Mesenchymal stem cell (in vitro differentiated cells and primary cell): Measurements from ENCODE around the gene BRME1.
A peak's percentile ranks its signal among the peaks of the same experiment; 100 is the strongest.

ENCODE experiments used
- DNase-seq: peaks from one replicate; pipeline ENCODE4 v3.0.0-alpha.2; 2013
- H2AFZ ChIP-seq: one replicate; pipeline ENCODE4 v1.6.1; 2013; ENCODE audit warnings: low read depth, mild to moderate bottlenecking, control low read depth, inconsistent platforms, low read length, moderate library complexity
- H2AK5ac ChIP-seq: 2 replicates; pipeline ENCODE4 v1.6.1; 2013; ENCODE audit warnings: low read length, moderate library complexity, mild to moderate bottlenecking, inconsistent platforms; ENCODE audit not compliant: severe bottlenecking
- H2BK120ac ChIP-seq: one replicate; pipeline ENCODE4 v1.6.1; 2013; ENCODE audit warnings: low read depth, mild to moderate bottlenecking, inconsistent platforms, low read length, moderate library complexity
- H2BK12ac ChIP-seq, 2 experiments: one replicate each; pipeline ENCODE4 v1.6.1; 2013; ENCODE audit warnings: inconsistent platforms in 2 of 2, low read length in 2 of 2, mild to moderate bottlenecking in 2 of 2, moderate library complexity in 2 of 2, control low read depth in 1 of 2
- H2BK15ac ChIP-seq: one replicate; pipeline ENCODE4 v1.6.1; 2013; ENCODE audit warnings: mild to moderate bottlenecking, low read depth, inconsistent platforms; ENCODE audit not compliant: poor library complexity, severe bottlenecking
- H2BK5ac ChIP-seq: 2 replicates; pipeline ENCODE4 v1.6.1; 2013; ENCODE audit warnings: low read depth, mild to moderate bottlenecking, low read length, control low read depth, inconsistent platforms; ENCODE audit not compliant: poor library complexity, severe bottlenecking
- H3K14ac ChIP-seq, 2 experiments: one replicate each; pipeline ENCODE4 v1.6.1; 2013; ENCODE audit warnings: inconsistent platforms in 2 of 2, low read length in 2 of 2, control low read depth in 1 of 2, mild to moderate bottlenecking in 1 of 2, moderate library complexity in 1 of 2
- H3K18ac ChIP-seq, 2 experiments: one replicate each; pipeline ENCODE4 v1.6.1; 2013; ENCODE audit warnings: inconsistent platforms in 2 of 2, low read length in 2 of 2, control low read depth in 1 of 2, low read depth in 1 of 2, mild to moderate bottlenecking in 1 of 2
- H3K23ac ChIP-seq, 2 experiments: one replicate each; pipeline ENCODE4 v1.6.1; 2013; ENCODE audit warnings: inconsistent platforms in 2 of 2, low read length in 2 of 2, mild to moderate bottlenecking in 2 of 2, moderate library complexity in 2 of 2, control low read depth in 1 of 2
- H3K27ac ChIP-seq: 2 replicates; pipeline ENCODE4 v1.5.1; 2013; ENCODE audit warnings: mild to moderate bottlenecking, moderate library complexity, low read length, control low read depth, inconsistent platforms; ENCODE audit not compliant: poor library complexity, severe bottlenecking
- H3K27me3 ChIP-seq, 2 experiments: 2 replicates each; pipeline versions ENCODE4 v1.6.1 to v1.7.0; 2013; ENCODE audit warnings: low read length in 2 of 2, mild to moderate bottlenecking in 2 of 2, moderate library complexity in 2 of 2, control low read depth in 1 of 2, inconsistent platforms in 1 of 2; ENCODE audit not compliant: control insufficient read depth in 1 of 2, insufficient read depth in 1 of 2
- H3K36me3 ChIP-seq, 2 experiments: 2 replicates each; pipeline versions ENCODE4 v1.6.1 to v1.7.0; 2013; ENCODE audit warnings: low read length in 2 of 2, control low read depth in 1 of 2, inconsistent platforms in 1 of 2, low read depth in 1 of 2, mild to moderate bottlenecking in 1 of 2; ENCODE audit not compliant: insufficient read depth in 2 of 2, control insufficient read depth in 1 of 2
- H3K4ac ChIP-seq, 2 experiments: one replicate each; pipeline ENCODE4 v1.6.1; 2013; ENCODE audit warnings: inconsistent platforms in 2 of 2, low read length in 2 of 2, mild to moderate bottlenecking in 2 of 2, moderate library complexity in 2 of 2, control low read depth in 1 of 2, low read depth in 1 of 2
- H3K4me1 ChIP-seq: 2 replicates; pipeline ENCODE4 v1.6.1; 2013; ENCODE audit warnings: low read depth, low read length, control low read depth; ENCODE audit not compliant: control insufficient read depth, insufficient read depth
- H3K4me2 ChIP-seq: 2 replicates; pipeline ENCODE4 v1.6.1; 2013; ENCODE audit warnings: low read length, mild to moderate bottlenecking, inconsistent platforms; ENCODE audit not compliant: poor library complexity, severe bottlenecking
- H3K4me3 ChIP-seq, 2 experiments: 2 replicates each; pipeline versions ENCODE4 v1.5.1 to v1.7.0; 2013; ENCODE audit warnings: low read length in 2 of 2, mild to moderate bottlenecking in 2 of 2, control low read depth in 1 of 2, low read depth in 1 of 2; ENCODE audit not compliant: insufficient read depth in 1 of 2
- H3K79me1 ChIP-seq: replicated peaks from 2 replicates; pipeline ENCODE4 v1.6.1; 2013; ENCODE audit warnings: mild to moderate bottlenecking, control low read depth, low read length, inconsistent platforms; ENCODE audit not compliant: poor library complexity, severe bottlenecking
- H3K9ac ChIP-seq: 2 replicates; pipeline ENCODE4 v1.7.0; 2013; ENCODE audit warnings: mild to moderate bottlenecking, low read length, moderate library complexity
- H3K9me3 ChIP-seq: 2 replicates; pipeline ENCODE4 v1.7.0; 2013; ENCODE audit warnings: mild to moderate bottlenecking, low read length; ENCODE audit not compliant: control insufficient read depth
- H4K8ac ChIP-seq: one replicate; pipeline ENCODE4 v1.6.1; 2013; ENCODE audit warnings: inconsistent platforms, mild to moderate bottlenecking, low read length, moderate library complexity
- H4K91ac ChIP-seq: one replicate; pipeline ENCODE4 v1.6.1; 2013; ENCODE audit warnings: mild to moderate bottlenecking, low read length, inconsistent platforms
- WGBS: methylation state at CpG from one replicate; pipeline ENCODE4 v1.1.7; 2013; ENCODE audit warnings: mixed read lengths; 5-methylcytosine and 5-hydroxymethylcytosine counted together

The BRME1 gene

DNA sequence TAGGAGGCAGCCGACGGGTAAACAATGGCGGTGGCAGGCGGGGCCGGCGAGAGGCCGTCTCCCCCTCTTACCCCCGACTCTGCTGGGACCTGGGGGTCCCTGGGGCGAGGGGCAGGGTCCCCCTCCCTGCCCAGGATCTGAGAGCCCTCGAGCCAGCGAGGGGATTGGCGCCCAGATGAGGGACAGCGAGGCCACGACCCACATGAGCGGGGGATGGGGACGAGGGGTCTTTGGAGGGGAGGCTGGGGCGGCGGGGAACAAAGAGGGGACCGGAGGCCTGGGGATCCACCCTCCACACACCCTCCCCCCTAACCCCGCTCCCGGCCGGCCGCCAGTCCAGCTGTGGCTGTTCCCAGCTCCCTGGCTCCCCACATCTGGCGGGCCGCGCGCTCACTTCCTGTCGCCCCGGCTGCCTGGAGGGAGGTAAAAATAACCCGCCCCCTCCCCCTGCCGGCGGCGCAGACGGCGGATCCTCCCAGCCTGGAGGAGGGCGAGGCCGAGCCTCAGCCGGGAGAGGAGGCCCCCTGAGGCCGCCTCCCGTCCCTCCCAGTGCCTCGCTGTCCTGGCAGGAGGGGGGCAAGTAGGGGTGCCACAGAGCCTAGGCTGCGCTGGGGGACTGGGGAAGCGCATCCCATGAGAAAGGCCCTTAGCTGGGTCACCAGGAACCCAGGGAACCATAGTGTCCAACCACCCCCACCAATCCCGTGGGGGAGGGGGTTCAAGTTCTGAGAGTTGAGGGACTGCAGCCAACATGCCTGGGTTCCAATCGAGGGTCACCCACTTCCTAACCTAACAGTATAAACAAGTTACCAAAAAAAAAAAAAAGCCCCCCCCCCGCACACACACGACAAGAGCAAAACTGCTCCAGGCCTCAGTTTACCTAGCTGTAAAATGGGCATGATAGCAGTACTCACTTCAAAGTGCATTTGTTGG lies 58.2 kb downstream of the BRME1 start:
- peak overlapping the region; percentile 94 for H2AK5ac ChIP-seq
- H3K4me1 ChIP-seq, result peaks cover 59% of the 10 kb centered on the region
- peak overlapping the region; percentile 60 to 76 for H3K4me3 ChIP-seq
- peak overlapping the region; percentile 94 for H2BK15ac ChIP-seq
- H3K4me2 ChIP-seq, result peak overlapping the region; percentile 84
- DNase-seq, result peak; percentile 97
- H2BK5ac ChIP-seq, result peak overlapping the region; percentile 100
- H2AFZ ChIP-seq, result peak overlapping the region; percentile 21
- H2BK120ac ChIP-seq, result peak overlapping the region; percentile 100
- H3K79me1 ChIP-seq, result peaks cover 5% of the 10 kb centered on the region
- under 1% methylated on average over 25 of the region's 47 CpGs for WGBS
- H2BK12ac ChIP-seq, result peak overlapping the region; percentile 100
- peak overlapping the region; percentile 100 for H4K91ac ChIP-seq
- no peaks in the 10 kb centered on the region for H3K27me3 ChIP-seq
- H3K9ac ChIP-seq, result peak overlapping the region; percentile 99
- peak overlapping the region in 1 of 2 experiments; percentile 98 for H3K23ac ChIP-seq
- H3K18ac ChIP-seq, result peak overlapping the region; percentile 85 to 99
- peak overlapping the region in 1 of 2 experiments; percentile 94 for H3K14ac ChIP-seq
- H3K36me3 ChIP-seq, result no peaks in the 10 kb centered on the region
- H3K4ac ChIP-seq, result peak overlapping the region; percentile 97 to 100
- H3K9me3 ChIP-seq, result no peaks in the 10 kb centered on the region
- H4K8ac ChIP-seq, result peak overlapping the region; percentile 100
- peak overlapping the region; percentile 99 for H3K27ac ChIP-seq

GRCh38 chr19:13846557-13847406 lies 59.1 kb downstream of the BRME1 start:
- H4K8ac ChIP-seq, result peak overlapping the region; percentile 100
- H3K9me3 ChIP-seq, result no peaks in the 10 kb centered on the region
- H3K4ac ChIP-seq, result peak overlapping the region; percentile 97 to 100
- H3K23ac ChIP-seq, result peak overlapping the region in 1 of 2 experiments; percentile 47
- peak overlapping the region; percentile 100 for H2BK120ac ChIP-seq
- peaks cover 5% of the 10 kb centered on the region for H3K79me1 ChIP-seq
- peak overlapping the region; percentile 99 for H3K9ac ChIP-seq
- 1% methylated on average over 23 of the region's 23 CpGs for WGBS
- H2BK15ac ChIP-seq, result peak overlapping the region; percentile 94
- peak overlapping the region; percentile 100 for H4K91ac ChIP-seq
- H2BK5ac ChIP-seq, result peak overlapping the region; percentile 100
- H3K27me3 ChIP-seq, result no peaks in the 10 kb centered on the region
- peak overlapping the region in 1 of 2 experiments; percentile 76 for H3K4me3 ChIP-seq
- H3K4me2 ChIP-seq, result peak overlapping the region; percentile 84
- peaks cover 53% of the 10 kb centered on the region for H3K4me1 ChIP-seq
- no peaks in the 10 kb centered on the region for H3K36me3 ChIP-seq
- H2AK5ac ChIP-seq, result peak overlapping the region; percentile 98
- H2BK12ac ChIP-seq, result peak overlapping the region; percentile 98 to 100
- DNase-seq, result peak; percentile 99
- H3K18ac ChIP-seq, result peak overlapping the region; percentile 85 to 99
- peak overlapping the region in 1 of 2 experiments; percentile 74 for H3K14ac ChIP-seq
- peak overlapping the region; percentile 99 for H3K27ac ChIP-seq
- peak overlapping the region; percentile 36 for H2AFZ ChIP-seq

- WGBS, result 84% methylated on average over 7 of the region's 7 CpGs
- Histone ChIP-seq H3K27ac (no peak overlapping the region), H2AFZ (no peak overlapping the region), H4K8ac (no peak overlapping the region), H3K18ac (peak overlapping the region in 1 of 2 experiments; percentile 95), H3K79me1 (peaks cover 4% of the 10 kb centered on the region), H3K36me3 (peaks cover 0 to 15% of the 10 kb centered on the region in 2 experiments), H2BK120ac (peak overlapping the region; percentile 100), H2BK15ac (peak overlapping the region; percentile 29), H2AK5ac (peak overlapping the region; percentile 25), H3K9me3 (no peaks in the 10 kb centered on the region), H3K4me3 (no peak overlapping the region), H3K9ac (peak overlapping the region; percentile 97), H3K4me1 (peaks cover 44% of the 10 kb centered on the region), H3K27me3 (no peaks in the 10 kb centered on the region), H3K23ac (no peak overlapping the region), H3K14ac (no peak overlapping the region), H2BK12ac (peak overlapping the region; percentile 29 to 99), H3K4ac (peak overlapping the region; percentile 10 to 75), H4K91ac (peak overlapping the region; percentile 30), H2BK5ac (no peak overlapping the region), H3K4me2 (no peak overlapping the region)
- no peak for DNase-seq
Observed at GRCh38 chr19:13844130-13844631, 61.7 kb downstream of the BRME1 start.
